Activated naive CD8-positive, alpha-beta T cell (primary cell): ENCODE measurements around the gene OTUD7B.
"Not testable (repeated sequence)": the region's sequence is repeated elsewhere in the genome, so short reads cannot be mapped to it uniquely, and the experiment has no call there.

Experiments
- H3K27ac Mint-ChIP-seq: one replicate; pipeline ENCODE4 v1.8.0; 2021; ENCODE audit warnings: mixed read lengths
- H3K27me3 Mint-ChIP-seq: one replicate; pipeline ENCODE4 v1.8.0; 2021; ENCODE audit warnings: mixed read lengths
- H3K36me3 Mint-ChIP-seq: one replicate; pipeline ENCODE4 v1.8.0; 2021; ENCODE audit warnings: mixed read lengths
- H3K4me1 Mint-ChIP-seq: one replicate; pipeline ENCODE4 v1.8.0; 2021; ENCODE audit warnings: low read depth, mixed read lengths
- H3K4me3 Mint-ChIP-seq: one replicate; pipeline ENCODE4 v1.8.0; 2021; ENCODE audit warnings: mild to moderate bottlenecking, mixed read lengths
- H3K9me3 Mint-ChIP-seq: one replicate; pipeline ENCODE4 v1.8.0; 2021; ENCODE audit warnings: low read depth, mixed read lengths

The OTUD7B gene

GRCh38 chr1:150010393-150011115 lies at the start of gene OTUD7B:
TSS of gene OTUD7B (minus strand) at chr1:150010726. CDS start at chr1:149977510, 33,216 bp downstream.
- H3K36me3 Mint-ChIP-seq: peaks cover 10% of the 10 kb centered on the region
- peak within 1 kb of the TSS; percentile 95 for H3K27ac Mint-ChIP-seq
- H3K4me3 Mint-ChIP-seq: peak within 1 kb of the TSS; percentile 91

GRCh38 chr1:150060260-150060659 lies 49.7 kb upstream of the OTUD7B start:
- peaks cover 4% of the 10 kb centered on the region for H3K4me1 Mint-ChIP-seq
- no peak overlapping the region for H3K27ac Mint-ChIP-seq
- no peaks in the 10 kb centered on the region for H3K36me3 Mint-ChIP-seq
- H3K4me3 Mint-ChIP-seq: no peak overlapping the region
- H3K27me3 Mint-ChIP-seq: no peaks in the 10 kb centered on the region
- no peaks in the 10 kb centered on the region for H3K9me3 Mint-ChIP-seq

More at GRCh38 chr1:150010393-150011115, at the start of gene OTUD7B:
- H3K27me3 Mint-ChIP-seq: no peaks in the 10 kb centered on the region
- H3K9me3 Mint-ChIP-seq: no peaks in the 10 kb centered on the region
- H3K4me1 Mint-ChIP-seq: peaks cover 39% of the 10 kb centered on the region

GRCh38 chr1:150056407-150056806 lies 45.9 kb upstream of the OTUD7B start:
- Mint-ChIP-seq H3K36me3 (no peaks in the 10 kb centered on the region), H3K9me3 (no peaks in the 10 kb centered on the region), H3K4me3 (no peak overlapping the region), H3K27ac (no peak overlapping the region), H3K27me3 (no peaks in the 10 kb centered on the region), H3K4me1 (no peaks in the 10 kb centered on the region)

GRCh38 chr1:150055507-150055906 lies 45.0 kb upstream of the OTUD7B start:
- H3K4me3 Mint-ChIP-seq, H3K9me3 Mint-ChIP-seq, H3K27me3 Mint-ChIP-seq, H3K4me1 Mint-ChIP-seq, H3K36me3 Mint-ChIP-seq, H3K27ac Mint-ChIP-seq: not testable (repeated sequence)

GRCh38 chr1:150053926-150054325 lies 43.4 kb upstream of the OTUD7B start:
- peaks cover 2% of the 10 kb centered on the region for H3K4me1 Mint-ChIP-seq
- H3K27ac Mint-ChIP-seq: no peak overlapping the region
- H3K27me3 Mint-ChIP-seq: no peaks in the 10 kb centered on the region
- no peaks in the 10 kb centered on the region for H3K9me3 Mint-ChIP-seq
- H3K4me3 Mint-ChIP-seq: no peak overlapping the region
- no peaks in the 10 kb centered on the region for H3K36me3 Mint-ChIP-seq

- not testable (repeated sequence) for H3K9me3 Mint-ChIP-seq, H3K27me3 Mint-ChIP-seq, H3K36me3 Mint-ChIP-seq, H3K4me1 Mint-ChIP-seq, H3K27ac Mint-ChIP-seq, H3K4me3 Mint-ChIP-seq
These were observed 41.4 kb upstream of the OTUD7B start for GRCh38 chr1:150051905-150052412.

GRCh38 chr1:150051089-150051373 lies 40.5 kb upstream of the OTUD7B start:
- Mint-ChIP-seq H3K9me3 (no peaks in the 10 kb centered on the region), H3K4me3 (no peak overlapping the region), H3K4me1 (peaks cover 2% of the 10 kb centered on the region), H3K36me3 (peaks cover 4% of the 10 kb centered on the region), H3K27me3 (peaks cover 2% of the 10 kb centered on the region), H3K27ac (no peak overlapping the region)

GRCh38 chr1:150049926-150050325 lies 39.4 kb upstream of the OTUD7B start:
- Mint-ChIP-seq H3K9me3 (no peaks in the 10 kb centered on the region), H3K27me3 (peaks cover 2% of the 10 kb centered on the region), H3K27ac (no peak overlapping the region), H3K36me3 (peaks cover 4% of the 10 kb centered on the region), H3K4me3 (no peak overlapping the region), H3K4me1 (peaks cover 2% of the 10 kb centered on the region)

- H3K36me3 Mint-ChIP-seq: no peaks in the 10 kb centered on the region
- H3K27me3 Mint-ChIP-seq: no peaks in the 10 kb centered on the region
- no peak overlapping the region for H3K27ac Mint-ChIP-seq
- H3K4me3 Mint-ChIP-seq: no peak overlapping the region
- H3K9me3 Mint-ChIP-seq: no peaks in the 10 kb centered on the region
- no peaks in the 10 kb centered on the region for H3K4me1 Mint-ChIP-seq
These were observed 23.8 kb upstream of the OTUD7B start for GRCh38 chr1:150034336-150034735.

GRCh38 chr1:150028322-150028721 lies 17.8 kb upstream of the OTUD7B start:
- no peak overlapping the region for H3K27ac Mint-ChIP-seq
- no peak overlapping the region for H3K4me3 Mint-ChIP-seq
- no peaks in the 10 kb centered on the region for H3K27me3 Mint-ChIP-seq
- no peaks in the 10 kb centered on the region for H3K9me3 Mint-ChIP-seq
- no peaks in the 10 kb centered on the region for H3K36me3 Mint-ChIP-seq
- no peaks in the 10 kb centered on the region for H3K4me1 Mint-ChIP-seq

GRCh38 chr1:150024156-150024555 lies 13.6 kb upstream of the OTUD7B start:
- H3K4me1 Mint-ChIP-seq: no peaks in the 10 kb centered on the region
- no peaks in the 10 kb centered on the region for H3K36me3 Mint-ChIP-seq
- H3K27me3 Mint-ChIP-seq: no peaks in the 10 kb centered on the region
- no peak overlapping the region for H3K27ac Mint-ChIP-seq
- H3K4me3 Mint-ChIP-seq: no peak overlapping the region
- no peaks in the 10 kb centered on the region for H3K9me3 Mint-ChIP-seq

GRCh38 chr1:150022357-150022756 lies 11.8 kb upstream of the OTUD7B start:
- Mint-ChIP-seq H3K9me3 (no peaks in the 10 kb centered on the region), H3K4me1 (no peaks in the 10 kb centered on the region), H3K27ac (no peak overlapping the region), H3K36me3 (no peaks in the 10 kb centered on the region), H3K4me3 (no peak overlapping the region), H3K27me3 (no peaks in the 10 kb centered on the region)

GRCh38 chr1:150021191-150021694 lies 10.7 kb upstream of the OTUD7B start:
- H3K27me3 Mint-ChIP-seq: no peaks in the 10 kb centered on the region
- H3K27ac Mint-ChIP-seq: no peak overlapping the region
- H3K36me3 Mint-ChIP-seq: no peaks in the 10 kb centered on the region
- no peaks in the 10 kb centered on the region for H3K4me1 Mint-ChIP-seq
- H3K4me3 Mint-ChIP-seq: no peak overlapping the region
- no peaks in the 10 kb centered on the region for H3K9me3 Mint-ChIP-seq

GRCh38 chr1:150020711-150021110 lies 10.2 kb upstream of the OTUD7B start:
- no peaks in the 10 kb centered on the region for H3K36me3 Mint-ChIP-seq
- no peaks in the 10 kb centered on the region for H3K4me1 Mint-ChIP-seq
- no peaks in the 10 kb centered on the region for H3K9me3 Mint-ChIP-seq
- no peaks in the 10 kb centered on the region for H3K27me3 Mint-ChIP-seq
- H3K4me3 Mint-ChIP-seq: no peak overlapping the region
- no peak overlapping the region for H3K27ac Mint-ChIP-seq

- H3K9me3 Mint-ChIP-seq: no peaks in the 10 kb centered on the region
- no peak overlapping the region for H3K4me3 Mint-ChIP-seq
- no peaks in the 10 kb centered on the region for H3K27me3 Mint-ChIP-seq
- no peak overlapping the region for H3K27ac Mint-ChIP-seq
- no peaks in the 10 kb centered on the region for H3K36me3 Mint-ChIP-seq
- no peaks in the 10 kb centered on the region for H3K4me1 Mint-ChIP-seq
These were observed 7.6 kb upstream of the OTUD7B start for GRCh38 chr1:150018165-150018564.

GRCh38 chr1:150017206-150017750 lies 6.8 kb upstream of the OTUD7B start:
- Mint-ChIP-seq H3K27ac (no peak overlapping the region), H3K4me3 (no peak overlapping the region), H3K27me3 (no peaks in the 10 kb centered on the region), H3K36me3 (no peaks in the 10 kb centered on the region), H3K9me3 (no peaks in the 10 kb centered on the region), H3K4me1 (no peaks in the 10 kb centered on the region)
